Body of pancreas (tissue), 4 donors: ENCODE data around the gene LDLRAP1. TPM values are rescaled to one million over a fixed set of nuclear protein-coding genes. Genes with fewer than 3 reads are reported as not detected.
A peak's percentile ranks its signal among the peaks of the same experiment; 100 is the strongest.

Experiments
- ATAC-seq: fragments of 150-250 bp; one replicate; pipeline ENCODE4 v1.9.1; 2016
- DNase-seq, 4 donors: peaks; one replicate each; pipeline ENCODE4 v3.0.0-alpha.2; 2019
- H3K27ac ChIP-seq, 4 donors: fragments of 200-600 bp; sonication (generic); 1 replicate in 3 of 4; 2 replicates in 1 of 4; pipeline versions ENCODE4 v1.5.1 to v1.6.1; 2016 to 2019; ENCODE audit warnings: mild to moderate bottlenecking in 1 of 4, mixed read lengths in 1 of 4, moderate library complexity in 1 of 4
- H3K27me3 ChIP-seq, 2 donors: fragments of 200-600 bp; sonication (generic); one replicate each; pipeline ENCODE4 v1.6.0; 2016; ENCODE audit warnings: mild to moderate bottlenecking in 1 of 2
- H3K36me3 ChIP-seq, 2 donors: fragments of 200-600 bp; sonication (generic); replicated peaks in 1 of 2; 2 replicates each; pipeline ENCODE4 v1.5.1; 2016; ENCODE audit warnings: low read depth in 2 of 2; ENCODE audit not compliant: insufficient read depth in 1 of 2
- H3K4me1 ChIP-seq: fragments of 200-600 bp; sonication (generic); one replicate; pipeline ENCODE4 v1.6.0; 2016
- H3K4me3 ChIP-seq, 2 donors: fragments of 200-600 bp; sonication (generic); 1 replicate in 1 of 2; 2 replicates in 1 of 2; pipeline ENCODE4 v1.5.1; 2016 to 2019
- H3K9me3 ChIP-seq, 3 donors: fragments of 200-600 bp; sonication (generic); 1 replicate in 2 of 3; 2 replicates in 1 of 3; pipeline ENCODE4 v1.5.1; 2016
- CTCF ChIP-seq, 7 experiments: fragments of 450-650 bp in 4 of 7; fragments of 200-600 bp in 3 of 7; sonication (generic) in 3 of 7; IDR thresholded peaks; one replicate each; pipeline ENCODE4 v1.5.1; 2016 to 2019; ENCODE audit warnings: antibody characterized with exemption in 7 of 7
- POLR2A ChIP-seq, 3 donors: fragments of 450-650 bp; IDR thresholded peaks; one replicate each; pipeline ENCODE4 v1.6.1; 2016; ENCODE audit warnings: antibody characterized with exemption in 3 of 3, mild to moderate bottlenecking in 2 of 3
- WGBS, 2 donors: methylation state at CpG; one replicate each; pipeline ENCODE4 v1.1.5; 2017; 5-methylcytosine and 5-hydroxymethylcytosine counted together
- intact Hi-C: fragments of 100-400 bp; cut with DNase I; formaldehyde crosslinking; loops from one replicate; pipeline ENCODE4 v1.15.1; 2023
- total RNA-seq, 2 donors: library from RNA; depleted of rRNA; stranded (reverse); fragments of >200 nt; gene quantifications; one replicate each; pipeline ENCODE4 v1.1.0, GENCODE V29; 2016

LDLRAP1 gene
- total RNA-seq, 2 donors from 2014 or later: 20.8 to 23.7 TPM

GRCh38 chr1:25555753-25556092 lies 12.3 kb downstream of the LDLRAP1 start:
- intact Hi-C loops: no loop called here
- no peak for TF ChIP-seq CTCF (IDR thresholded peaks at IDR 0.05)
- TF ChIP-seq POLR2A (IDR thresholded peaks at IDR 0.05): no peak
- WGBS, 2 donors: 92 to 97% methylated on average over 3 to 5 of the region's 5 CpGs
- Histone ChIP-seq H3K27me3 (no peaks in the 10 kb centered on the region), H3K4me3 (no peak overlapping the region), H3K9me3 (no peaks in the 10 kb centered on the region), H3K4me1 (peaks cover 25% of the 10 kb centered on the region), H3K36me3 (no peaks in the 10 kb centered on the region), H3K27ac (no peak overlapping the region)
- DNase-seq (no peak), ATAC-seq (no peak)

GRCh38 chr1:25556132-25556670 lies 12.8 kb downstream of the LDLRAP1 start:
- 89 to 90% methylated on average over 9 to 10 of the region's 11 CpGs for WGBS, 2 donors

GRCh38 chr1:25556791-25557476 lies 13.5 kb downstream of the LDLRAP1 start:
- Histone ChIP-seq H3K9me3 (no peaks in the 10 kb centered on the region), H3K4me1 (peaks cover 12% of the 10 kb centered on the region), H3K27ac (no peak overlapping the region), H3K4me3 (no peak overlapping the region), H3K36me3 (no peaks in the 10 kb centered on the region), H3K27me3 (no peaks in the 10 kb centered on the region)
- ATAC-seq: no peak
- 85 to 88% methylated on average over 8 to 9 of the region's 10 CpGs for WGBS, 2 donors
- TF ChIP-seq POLR2A (IDR thresholded peaks at IDR 0.05) (no peak), CTCF (IDR thresholded peaks at IDR 0.05) (no peak)
- intact Hi-C loops: no loop called here
- DNase-seq: peak in 1 of 4 donors; percentile 45

More at GRCh38 chr1:25556132-25556670, 12.8 kb downstream of the LDLRAP1 start:
- Histone ChIP-seq H3K4me1 (peaks cover 20% of the 10 kb centered on the region), H3K27me3 (no peaks in the 10 kb centered on the region), H3K9me3 (no peaks in the 10 kb centered on the region), H3K4me3 (no peak overlapping the region), H3K27ac (no peak overlapping the region), H3K36me3 (no peaks in the 10 kb centered on the region)
- DNase-seq: no peak
- intact Hi-C loops: no loop called here
- TF ChIP-seq POLR2A (IDR thresholded peaks at IDR 0.05) (no peak), CTCF (IDR thresholded peaks at IDR 0.05) (no peak)
- no peak for ATAC-seq

GRCh38 chr1:25557543-25557942 lies 14.1 kb downstream of the LDLRAP1 start:
- Histone ChIP-seq H3K4me3 (no peak overlapping the region), H3K36me3 (no peaks in the 10 kb centered on the region), H3K4me1 (peaks cover 8% of the 10 kb centered on the region), H3K9me3 (no peaks in the 10 kb centered on the region), H3K27ac (no peak overlapping the region), H3K27me3 (no peaks in the 10 kb centered on the region)
- TF ChIP-seq POLR2A (IDR thresholded peaks at IDR 0.05) (no peak), CTCF (IDR thresholded peaks at IDR 0.05) (no peak)
- intact Hi-C loops: no loop called here
- DNase-seq (no peak), ATAC-seq (no peak)
- 78 to 83% methylated on average over 6 to 7 of the region's 7 CpGs for WGBS, 2 donors

GRCh38 chr1:25559031-25559430 lies 15.6 kb downstream of the LDLRAP1 start:
- Histone ChIP-seq H3K4me1 (peaks cover 3% of the 10 kb centered on the region), H3K27me3 (no peaks in the 10 kb centered on the region), H3K36me3 (peaks cover 0 to 5% of the 10 kb centered on the region in 2 donors), H3K9me3 (no peaks in the 10 kb centered on the region), H3K27ac (no peak overlapping the region), H3K4me3 (no peak overlapping the region)
- intact Hi-C loops: no loop called here
- no peak for TF ChIP-seq CTCF (IDR thresholded peaks at IDR 0.05)
- ATAC-seq (no peak), DNase-seq (no peak)
- 52 to 69% methylated on average over 6 of the region's 6 CpGs for WGBS, 2 donors
